Endothelial cell of umbilical vein (primary cell): Measurements from ENCODE around the gene A3GALT2. TPM values are rescaled to one million over a fixed set of nuclear protein-coding genes. Genes with fewer than 3 reads are reported as not detected.

Experiments
- BruUV-seq: library from RNA; stranded (reverse); fragments of 400-500 nt; replicated peaks from 2 replicates; lab custom pipeline; 2021; lab: Mats Ljungman, UMichigan
- CTCF ChIA-PET: fragments of 300-600, 350-600 bp; sonication (Branson Sonifier 250); formaldehyde crosslinking; loops from one replicate; lab custom pipeline; 2021; ENCODE audit warnings: antibody characterized with exemption, inconsistent platforms; lab: Charles Lee
- POLR2A ChIA-PET: fragments of 300-600, 350-600 bp; sonication (Branson Sonifier 250); formaldehyde crosslinking; loops from one replicate; lab custom pipeline; 2021; ENCODE audit warnings: antibody characterized with exemption, inconsistent platforms; lab: Charles Lee
- DNase-seq: peaks from one replicate; pipeline ENCODE4 v3.0.0-alpha.2; 2011; ENCODE audit warnings: low read depth, low spot score
- FAIRE-seq: peaks from 2 replicates; lab custom pipeline; 2011; peaks lifted over from hg19 to GRCh38; lab: Jason Lieb, UNC
- H2AFZ ChIP-seq: 2 replicates; pipeline ENCODE4 v1.6.0; 2012; ENCODE audit warnings: low read depth, low read length, control low read depth, inconsistent platforms
- H3K27ac ChIP-seq: 2 replicates; pipeline ENCODE4 v1.5.1; 2011; ENCODE audit warnings: low read depth, mild to moderate bottlenecking, control low read depth, low read length, moderate library complexity; ENCODE audit not compliant: insufficient read depth
- H3K27me3 ChIP-seq, 2 experiments: 2 replicates each; pipeline versions ENCODE4 v1.6.0 to v1.6.1; 2011; ENCODE audit warnings: low read length in 2 of 2, mixed read lengths in 1 of 2; ENCODE audit not compliant: control insufficient read depth in 2 of 2, insufficient read depth in 2 of 2
- H3K36me3 ChIP-seq, 2 experiments: 2 replicates in 1 of 2; 3 replicates in 1 of 2; pipeline ENCODE4 v1.5.1; 2011; ENCODE audit warnings: low read length in 2 of 2, mild to moderate bottlenecking in 1 of 2, moderate library complexity in 1 of 2; ENCODE audit not compliant: control insufficient read depth in 2 of 2, insufficient read depth in 2 of 2; ENCODE audit errors: extremely low read depth in 1 of 2
- H3K4me1 ChIP-seq: 3 replicates; pipeline ENCODE4 v1.5.1; 2011; ENCODE audit warnings: mild to moderate bottlenecking, low read length; ENCODE audit not compliant: control insufficient read depth, insufficient read depth; ENCODE audit errors: extremely low read depth
- H3K4me2 ChIP-seq: 2 replicates; pipeline ENCODE4 v1.6.1; 2011; ENCODE audit warnings: low read length, control low read depth, mixed read lengths; ENCODE audit not compliant: insufficient read depth
- H3K4me3 ChIP-seq, 3 experiments: fragments of 200-600 bp in 1 of 3; sonication (generic), shearing (Covaris generic) in 1 of 3; replicated peaks in 1 of 3; 2 replicates each; pipeline ENCODE4 v1.5.1; 2011 to 2016; ENCODE audit warnings: control low read depth in 3 of 3, low read length in 3 of 3, mild to moderate bottlenecking in 2 of 3, inconsistent platforms in 1 of 3, low read depth in 1 of 3, moderate library complexity in 1 of 3; ENCODE audit not compliant: insufficient read depth in 1 of 3
- H3K79me2 ChIP-seq: 2 replicates; pipeline ENCODE4 v1.6.0; 2012; ENCODE audit warnings: low read length, inconsistent platforms; ENCODE audit not compliant: control insufficient read depth, insufficient read depth
- H3K9ac ChIP-seq: replicated peaks from 2 replicates; pipeline ENCODE3; 2011; ENCODE audit warnings: low read length, control low read depth; ENCODE audit not compliant: insufficient read depth; ENCODE audit errors: extremely low read depth
- H3K9me1 ChIP-seq: replicated peaks from 3 replicates; pipeline ENCODE4 v1.6.0; 2011; ENCODE audit warnings: mild to moderate bottlenecking, low read length; ENCODE audit not compliant: control insufficient read depth, insufficient read depth; ENCODE audit errors: extremely low read depth
- H3K9me3 ChIP-seq: replicated peaks from 2 replicates; pipeline ENCODE4 v1.5.1; 2012; ENCODE audit warnings: low read length, inconsistent platforms; ENCODE audit not compliant: control insufficient read depth, insufficient read depth
- H4K20me1 ChIP-seq: replicated peaks from 2 replicates; pipeline ENCODE3; 2011; ENCODE audit warnings: mild to moderate bottlenecking, low read length; ENCODE audit not compliant: control insufficient read depth, insufficient read depth; ENCODE audit errors: extremely low read depth
- CTCF ChIP-seq, 2 donors: IDR thresholded peaks; 1 replicate in 1 of 2; 2 replicates in 1 of 2; pipeline ENCODE4 v1.5.1; 2011; ENCODE audit warnings: low read length in 2 of 2, mild to moderate bottlenecking in 2 of 2, moderate library complexity in 2 of 2, control low read depth in 1 of 2, inconsistent platforms in 1 of 2, low read depth in 1 of 2; ENCODE audit not compliant: insufficient read depth in 1 of 2; ENCODE audit errors: extremely low read depth in 1 of 2
- EZH2 ChIP-seq: IDR thresholded peaks from 2 replicates; pipeline ENCODE4 v1.6.1; 2012; ENCODE audit warnings: borderline replicate concordance, low read depth, mild to moderate bottlenecking, moderate library complexity, low read length, inconsistent platforms; ENCODE audit not compliant: severe bottlenecking
- FOS ChIP-seq: IDR thresholded peaks from 2 replicates; pipeline ENCODE4 v1.6.1; 2011; ENCODE audit warnings: mild to moderate bottlenecking, low read length, moderate library complexity, borderline replicate concordance; ENCODE audit not compliant: insufficient read depth
- GATA2 ChIP-seq: IDR thresholded peaks from 2 replicates; pipeline ENCODE4 v1.7.0; 2011; ENCODE audit warnings: low read depth, mild to moderate bottlenecking, moderate library complexity, mixed read lengths, low read length; ENCODE audit not compliant: insufficient read length, insufficient read depth
- JUN ChIP-seq: IDR thresholded peaks from 2 replicates; pipeline ENCODE4 v1.6.1; 2011; ENCODE audit warnings: borderline replicate concordance, low read depth; ENCODE audit not compliant: insufficient read length, insufficient read depth
- MAX ChIP-seq: IDR thresholded peaks from 2 replicates; pipeline ENCODE4 v1.6.1; 2011; ENCODE audit not compliant: insufficient read depth, insufficient read length
- MYC ChIP-seq: IDR thresholded peaks from one replicate; pipeline ENCODE4 v1.6.1; 2011; ENCODE audit warnings: mild to moderate bottlenecking, low read depth, low read length
- POLR2A ChIP-seq: IDR thresholded peaks from 2 replicates; pipeline ENCODE4 v1.6.1; 2012; ENCODE audit warnings: low read depth, mild to moderate bottlenecking, control low read depth, low read length
- POLR2AphosphoS5 ChIP-seq: IDR thresholded peaks from 2 replicates; pipeline ENCODE4 v1.6.1; 2012; ENCODE audit warnings: low read depth, mild to moderate bottlenecking, control low read depth, low read length, moderate library complexity; ENCODE audit not compliant: insufficient read depth
- dilution Hi-C: fragments of 300-500 bp; cut with MboI; formaldehyde crosslinking; loops from one replicate; pipeline ENCODE4 v1.15.0; 2019; ENCODE audit warnings: low sequenced_read_pairs; ENCODE audit not compliant: extremely low pct_ligation_motif_present
- intact Hi-C: fragments of 100-400 bp; cut with micrococcal nuclease; formaldehyde crosslinking; loops from one replicate; pipeline ENCODE4 v1.10.0; 2022
- polyA plus RNA-seq, 4 experiments: library from polyadenylated mRNA; depleted of rRNA in 3 of 4; stranded (reverse) in 3 of 4; unstranded in 1 of 4; fragments of >200 nt; gene quantifications; 2 replicates each; pipeline versions ENCODE4 v1.2.1 to v1.2.3, GENCODE V29; 2011 to 2012; ENCODE audit warnings: missing spikeins in 1 of 4
- total RNA-seq: library from RNA; stranded (reverse); gene quantifications from 2 replicates; pipeline ENCODE4 v1.2.3, GENCODE V29; 2021

A3GALT2 gene
- total and polyA plus RNA-seq, 2 donors (not counting 3 experiments of a cell fraction or from before 2014, with no cell fraction given), result not detected

GRCh38 chr1:33300673-33301072 is 20.2 kb downstream of the A3GALT2 start:
- CTCF ChIA-PET, result no interaction called here
- intact Hi-C loops, result no loop called here
- no peaks in the 10 kb centered on the region for H3K4me1 ChIP-seq
- POLR2A ChIA-PET, result no interaction called here
- no peaks in the 10 kb centered on the region for H3K9me3 ChIP-seq
- H3K4me3 ChIP-seq, result no peak overlapping the region
- no peak for FAIRE-seq
- H3K79me2 ChIP-seq, result no peaks in the 10 kb centered on the region
- dilution Hi-C loops, result no loop called here
- no peaks in the 10 kb centered on the region for H3K9me1 ChIP-seq
- no peaks in the 10 kb centered on the region for H4K20me1 ChIP-seq
- DNase-seq, result no peak
- no peaks in the 10 kb centered on the region for H3K27me3 ChIP-seq
- no peak overlapping the region for H2AFZ ChIP-seq
- peaks cover 0 to 8% of the 10 kb centered on the region in 2 experiments for H3K36me3 ChIP-seq
- TF ChIP-seq EZH2 (no peak), CTCF (IDR thresholded peaks at IDR 0.05; ENCODE audit: extremely low read depth in 1 of 2, insufficient read depth in 1 of 2, low read depth in 1 of 2, low read length in 2 of 2) (no peak), MYC (no peak), POLR2A (no peak), GATA2 (no peak), MAX (no peak), JUN (no peak), FOS (no peak), POLR2AphosphoS5 (no peak)
- H3K4me2 ChIP-seq, result no peak overlapping the region
- no TSS peak for BruUV-seq
- no peak overlapping the region for H3K9ac ChIP-seq
- no peak overlapping the region for H3K27ac ChIP-seq
